HG03460 (cell line): ENCODE data around the gene EMB.
"Not testable (repeated sequence)": the region's sequence is repeated elsewhere in the genome, so short reads cannot be mapped to it uniquely, and the experiment has no call there.

Experiments used
- ATAC-seq: cut with Tn5 transposase; IDR thresholded peaks from one replicate; pipeline ENCODE4 v1.9.1; 2021; ENCODE audit not compliant: unreplicated experiment

EMB gene

GRCh38 chr5:50423100-50423799 is 17.8 kb downstream of the EMB start:
- not testable (repeated sequence) for ATAC-seq

- not testable (repeated sequence) for ATAC-seq
These were observed 19.7 kb downstream of the EMB start for GRCh38 chr5:50421184-50421950.

GRCh38 chr5:50420343-50420935 is 20.6 kb downstream of the EMB start:
- no peak for ATAC-seq

GRCh38 chr5:50419656-50420055 is 21.4 kb downstream of the EMB start:
- not testable (repeated sequence) for ATAC-seq

- not testable (repeated sequence) for ATAC-seq
These were observed 24.5 kb downstream of the EMB start for GRCh38 chr5:50416637-50417036.

- ATAC-seq: peak; percentile 86
These were observed 25.2 kb downstream of the EMB start for GRCh38 chr5:50415912-50416311.

- not testable (repeated sequence) for ATAC-seq
These were observed 30.2 kb downstream of the EMB start for GRCh38 chr5:50410932-50411331.

- ATAC-seq: no peak
These were observed 34.2 kb downstream of the EMB start for GRCh38 chr5:50406877-50407276.

- ATAC-seq: no peak
These were observed 39.8 kb downstream of the EMB start for GRCh38 chr5:50401336-50401735.

- ATAC-seq: not testable (repeated sequence)
These were observed 47.0 kb downstream of the EMB start for GRCh38 chr5:50393925-50394609.

- not testable (repeated sequence) for ATAC-seq
These were observed 48.8 kb downstream of the EMB start for GRCh38 chr5:50392289-50392688.

GRCh38 chr5:50384381-50384780 is 56.7 kb downstream of the EMB start:
- not testable (repeated sequence) for ATAC-seq

- ATAC-seq: not testable (repeated sequence)
These were observed 64.4 kb downstream of the EMB start for GRCh38 chr5:50376696-50377095.

GRCh38 chr5:50369287-50370033 is 71.6 kb downstream of the EMB start:
- ATAC-seq: not testable (repeated sequence)

GRCh38 chr5:50365426-50366251 is 75.4 kb downstream of the EMB start:
- ATAC-seq: no peak

GRCh38 chr5:50364535-50365309 is 76.4 kb downstream of the EMB start:
- not testable (repeated sequence) for ATAC-seq

GRCh38 chr5:50359187-50359586 is 81.9 kb downstream of the EMB start:
- no peak for ATAC-seq

- no peak for ATAC-seq
These were observed 88.7 kb downstream of the EMB start for GRCh38 chr5:50352382-50352781.
